HG02759 (cell line): ENCODE data around the gene RFTN2.
"Not testable (repeated sequence)": the region's sequence is repeated elsewhere in the genome, so short reads cannot be mapped to it uniquely, and the experiment has no call there.

Source experiments
- ATAC-seq: cut with Tn5 transposase; IDR thresholded peaks from one replicate; pipeline ENCODE4 v1.9.1; 2021; ENCODE audit warnings: mild to moderate bottlenecking, moderate library complexity; ENCODE audit not compliant: unreplicated experiment

Gene RFTN2

DNA sequence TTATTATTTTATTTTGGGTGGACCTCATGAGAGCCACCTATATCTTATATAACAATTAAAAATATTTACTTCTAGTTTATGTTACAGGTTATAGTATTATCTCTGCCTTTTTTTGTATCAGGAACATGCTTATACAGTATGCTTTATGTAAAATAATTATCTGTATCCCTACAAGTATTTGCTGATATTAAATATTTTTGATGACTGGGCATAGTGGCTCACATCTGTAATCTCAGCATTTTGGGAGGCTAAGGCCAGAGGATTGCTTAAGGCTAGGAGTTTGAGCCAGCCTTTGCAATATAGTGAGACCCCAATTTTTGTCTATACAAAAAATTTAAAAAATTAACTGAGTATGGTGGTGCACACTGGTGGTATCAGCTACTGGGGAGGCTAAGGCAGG lies 119.9 kb downstream of the RFTN2 start:
- ATAC-seq: no peak

DNA sequence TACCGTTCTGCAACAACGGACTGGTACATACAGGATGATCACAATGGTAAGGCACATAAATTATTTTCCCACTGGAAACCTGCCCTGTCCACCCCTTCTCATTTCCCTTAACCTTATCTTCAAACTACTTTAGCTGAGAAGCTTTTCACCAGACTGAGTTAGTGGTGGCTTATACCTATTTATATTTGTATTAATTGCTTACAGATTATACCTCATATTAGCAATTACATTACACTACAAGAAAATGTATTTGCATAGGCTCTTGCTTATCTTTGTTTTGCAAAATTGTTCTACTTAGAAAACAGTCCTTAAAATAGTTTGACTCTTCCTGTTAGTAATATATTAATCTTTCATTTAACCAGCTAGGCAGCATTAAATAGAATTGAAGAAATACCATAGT lies 124.1 kb downstream of the RFTN2 start:
- ATAC-seq: not testable (repeated sequence)

DNA sequence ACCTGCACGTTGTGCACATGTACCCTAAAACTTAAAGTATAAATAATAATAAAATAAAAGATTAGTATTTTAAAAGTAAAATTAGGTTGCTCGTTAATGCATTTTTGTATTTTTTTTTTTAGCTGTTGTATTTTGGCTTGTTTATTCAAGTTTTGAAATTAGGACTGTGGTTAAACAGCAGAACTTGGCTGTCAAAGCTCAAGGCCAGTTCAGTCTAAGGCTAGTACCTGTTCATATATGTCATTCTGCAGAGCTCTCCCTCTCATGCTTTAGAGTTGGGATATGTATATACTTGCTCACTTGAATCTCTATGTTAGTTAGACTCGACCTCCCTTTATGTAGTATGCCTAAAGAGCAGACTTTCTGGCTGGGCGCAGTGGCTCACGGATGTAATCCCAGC lies 126.8 kb downstream of the RFTN2 start:
- ATAC-seq: no peak

DNA sequence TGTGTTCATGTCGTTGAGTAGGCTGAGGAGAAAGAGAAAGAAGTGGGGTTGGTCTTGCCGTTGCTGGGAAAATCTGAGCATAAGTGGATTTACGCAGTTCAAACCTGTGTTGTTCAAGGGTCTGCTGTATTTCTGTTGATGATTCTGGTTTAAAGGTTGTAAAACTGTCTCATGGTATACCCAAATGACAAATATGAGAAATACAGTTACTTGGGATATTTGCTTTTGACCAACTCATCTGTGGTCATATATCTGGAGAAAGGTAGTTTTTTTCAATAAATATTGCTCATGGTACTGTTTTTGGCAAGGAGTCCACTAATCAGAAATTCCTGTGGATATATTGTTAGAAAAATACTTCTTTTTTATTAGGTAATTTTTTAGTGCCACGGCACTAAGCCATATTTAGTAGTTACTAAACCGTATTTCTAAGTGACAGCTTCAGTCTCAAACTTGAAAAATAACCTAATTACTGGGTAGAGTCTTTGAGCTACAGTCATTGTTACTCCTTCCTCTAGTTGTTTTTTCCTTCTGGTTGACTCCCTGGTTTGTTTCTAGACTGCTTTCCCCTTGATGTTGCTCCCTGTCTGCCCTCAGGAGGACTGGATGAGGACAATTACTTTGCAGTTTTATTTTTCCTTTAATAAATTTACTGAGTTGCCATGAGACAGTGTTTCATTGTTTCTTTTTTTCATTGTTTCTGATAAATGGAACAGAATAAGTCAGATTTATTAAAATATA lies 128.1 kb downstream of the RFTN2 start:
- ATAC-seq: no peak

DNA sequence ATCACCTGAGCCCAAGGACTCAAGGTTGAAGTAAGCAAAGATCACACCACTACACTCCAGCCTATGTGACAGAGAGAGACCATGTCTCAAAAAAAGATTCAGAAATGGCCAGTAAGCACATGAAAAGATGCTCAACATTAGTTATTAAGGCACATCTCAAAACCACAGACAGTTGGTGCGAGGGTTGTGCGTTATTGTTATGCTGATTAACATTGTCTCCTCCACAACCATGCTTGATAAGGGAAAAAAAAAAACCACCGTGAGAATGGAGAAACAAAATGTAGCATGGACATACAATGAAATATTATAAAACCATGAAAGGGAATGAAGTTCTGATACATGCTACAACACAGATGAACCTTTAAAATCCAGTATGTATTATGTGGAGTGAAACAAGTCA lies 132.2 kb downstream of the RFTN2 start:
- ATAC-seq: no peak

DNA sequence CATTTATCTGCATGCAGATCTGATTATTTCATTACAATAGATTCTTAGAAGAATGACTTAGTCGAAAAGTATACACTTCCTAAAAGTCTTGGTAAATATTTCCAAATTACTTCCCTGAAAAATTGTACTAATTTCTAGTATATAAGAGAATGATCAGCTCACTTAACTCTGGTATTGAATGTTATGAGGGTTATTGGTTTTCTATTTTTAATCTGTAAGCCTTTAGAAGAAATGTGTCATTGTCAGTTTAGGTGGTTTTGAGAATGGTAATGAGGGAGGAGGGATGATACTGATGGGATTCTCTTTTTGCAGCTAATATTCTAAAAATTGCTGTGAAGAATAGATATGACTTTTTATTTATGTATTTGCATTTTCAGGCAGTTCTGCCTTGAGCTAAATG lies 135.7 kb downstream of the RFTN2 start:
- no peak for ATAC-seq

DNA sequence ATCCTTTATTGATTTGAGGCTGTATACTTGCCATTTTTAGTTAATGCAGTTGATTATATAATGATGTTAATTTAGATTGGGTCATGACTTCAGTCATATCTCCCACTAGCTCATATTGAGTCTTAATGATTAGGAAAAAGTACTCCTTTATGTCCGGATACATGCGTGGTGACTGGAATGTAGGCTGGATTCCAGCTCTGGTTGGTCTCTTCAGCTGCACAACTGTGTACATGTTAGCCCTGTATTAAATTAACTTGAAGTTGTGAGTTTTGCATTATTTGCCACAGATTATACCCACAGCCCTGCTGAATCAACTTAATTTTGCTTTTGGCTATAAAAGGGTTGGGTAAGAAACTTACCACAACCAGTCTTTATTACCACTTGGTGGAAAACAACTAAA lies 137.0 kb downstream of the RFTN2 start:
- ATAC-seq: no peak
